Measurements from ENCODE around the gene TPSG1. TPM values are rescaled to one million over a fixed set of nuclear protein-coding genes. Genes with fewer than 3 reads are reported as not detected.

The TPSG1 gene
- total RNA-seq, 1 experiment from 2014 or later = not detected

- TF ChIP-seq ZNF425 (CRISPR knock-in tag; conservative IDR thresholded peaks at IDR 0.05) = no peak
- no peak for TF ChIP-seq JAZF1 (CRISPR knock-in tag; IDR thresholded peaks at IDR 0.05)
- TF ChIP-seq AFF4 (CRISPR knock-in tag; IDR thresholded peaks at IDR 0.05; ENCODE audit: borderline replicate concordance) = no peak
- no peak for TF ChIP-seq RELA (CRISPR knock-in tag; IDR thresholded peaks at IDR 0.05; ENCODE audit: borderline replicate concordance)
Observed at GRCh38 chr16:1262846-1263221, 37.8 kb upstream of the TPSG1 start (continued).

- Mint-ChIP-seq H3K27ac (no peak overlapping the region), H3K9me3 (peaks cover 15% of the 10 kb centered on the region), H3K4me1 (peaks cover 5% of the 10 kb centered on the region), H3K36me3 (peaks cover 9% of the 10 kb centered on the region; the same call in 1 of the 2 replicates), H3K4me3 (no peak overlapping the region), H3K27me3 (ENCODE audit: low read depth) (peaks cover 37% of the 10 kb centered on the region)
- ChIA-PET CTCF (no interaction called here), POLR2A (no interaction called here)
- no peak for DNase-seq (ENCODE audit: low spot score)
- no peak for TF ChIP-seq ELF4 (CRISPR knock-in tag; IDR thresholded peaks at IDR 0.05; ENCODE audit: low read depth)
- no peak for TF ChIP-seq ZNF263 (CRISPR knock-in tag; IDR thresholded peaks at IDR 0.05; ENCODE audit: low read depth)
- TF ChIP-seq IRF1 (CRISPR knock-in tag; IDR thresholded peaks at IDR 0.05) = no peak
- TF ChIP-seq ZNF219 (CRISPR knock-in tag; IDR thresholded peaks at IDR 0.05; ENCODE audit: borderline replicate concordance) = no peak
- TF ChIP-seq MXD4 (CRISPR knock-in tag; IDR thresholded peaks at IDR 0.05; ENCODE audit: borderline replicate concordance) = no peak
- no peak for TF ChIP-seq JAZF1 (CRISPR knock-in tag; IDR thresholded peaks at IDR 0.05)
- no peak for TF ChIP-seq FOXP1 (CRISPR knock-in tag; IDR thresholded peaks at IDR 0.05; ENCODE audit: borderline replicate concordance)
- TF ChIP-seq ZNF317 (CRISPR knock-in tag; IDR thresholded peaks at IDR 0.05; ENCODE audit: borderline replicate concordance, low read depth) = no peak
- no peak for TF ChIP-seq ZBTB43 (CRISPR knock-in tag; IDR thresholded peaks at IDR 0.05)
- TF ChIP-seq FOXK1 (CRISPR knock-in tag; IDR thresholded peaks at IDR 0.05) = no peak
- TF ChIP-seq HMGXB4 (CRISPR knock-in tag; IDR thresholded peaks at IDR 0.05) = no peak
- TF ChIP-seq ATF6 (CRISPR knock-in tag; IDR thresholded peaks at IDR 0.05) = no peak
- no peak for TF ChIP-seq ZSCAN18 (CRISPR knock-in tag; IDR thresholded peaks at IDR 0.05)
- TF ChIP-seq ZNF425 (CRISPR knock-in tag; conservative IDR thresholded peaks at IDR 0.05) = no peak
- TF ChIP-seq CBFB (CRISPR knock-in tag; IDR thresholded peaks at IDR 0.05; ENCODE audit: low read depth) = no peak
- TF ChIP-seq TEAD4 (CRISPR knock-in tag; IDR thresholded peaks at IDR 0.05) = no peak
- ATAC-seq = no peak
Observed at GRCh38 chr16:1262210-1262845, 37.3 kb upstream of the TPSG1 start.
